ENCODE results near the gene NOS1AP.

- TF ChIP-seq CTCF (IDR thresholded peaks at IDR 0.05): no peak
- TF ChIP-seq POLR2A (IDR thresholded peaks at IDR 0.05): no peak
These were observed 73.5 kb downstream of the NOS1AP start for GRCh38 chr1:162142968-162143367.

Measured in vagina (tissue), 2 donors.